Measurements from ENCODE around the gene PCBP3. TPM values are rescaled to one million over a fixed set of nuclear protein-coding genes. Genes with fewer than 3 reads are reported as not detected.
A peak's percentile ranks its signal among the peaks of the same experiment; 100 is the strongest.

The PCBP3 gene
- 1 to 10 TPM; 3.4 to 3.8 TPM for total RNA-seq
- polyA plus RNA-seq (2013, experiment 1 of 2), result 0.99 TPM
- 2.4 TPM for polyA plus RNA-seq (2013, experiment 2 of 2)
- 0.44 to 24.1 (median 5.0) reads per million in 172 experiments for total RNA-seq

GRCh38 chr21:45643021-45643980 lies at the start of gene PCBP3:
TSS of gene PCBP3 (plus strand) at chr21:45643725. CDS start at chr21:45850086, 206,361 bp downstream.
- H3K27ac ChIP-seq (ENCODE audit: low read depth in 1 of 2, low read length in 2 of 2), result no peak within 1 kb of the TSS
- H3K36me3 Mint-ChIP-seq (ENCODE audit: low read depth), result peaks cover 15% of the 10 kb centered on the region
- intact Hi-C loops (cut with DNase I, micrococcal nuclease), result loop anchor here (1.0 to 10.0 kb wide), 7 partner anchors 28 to 679 kb away; partner anchors contain the start of genes C21orf58 (in 1 of the 2), COL6A1 (in 1 of the 2) and PCNT (in 1 of the 2)
- CTCF ChIA-PET, result no interaction called here
- DNase-seq (peak; percentile 89 to 99 (median 96)), ATAC-seq (ENCODE audit: poor library complexity) (peak; percentile 78)
- POLR2A ChIA-PET, result no interaction called here
- H3K9me3 Mint-ChIP-seq, result peaks cover 6% of the 10 kb centered on the region
- TF ChIP-seq, protein P1, sequence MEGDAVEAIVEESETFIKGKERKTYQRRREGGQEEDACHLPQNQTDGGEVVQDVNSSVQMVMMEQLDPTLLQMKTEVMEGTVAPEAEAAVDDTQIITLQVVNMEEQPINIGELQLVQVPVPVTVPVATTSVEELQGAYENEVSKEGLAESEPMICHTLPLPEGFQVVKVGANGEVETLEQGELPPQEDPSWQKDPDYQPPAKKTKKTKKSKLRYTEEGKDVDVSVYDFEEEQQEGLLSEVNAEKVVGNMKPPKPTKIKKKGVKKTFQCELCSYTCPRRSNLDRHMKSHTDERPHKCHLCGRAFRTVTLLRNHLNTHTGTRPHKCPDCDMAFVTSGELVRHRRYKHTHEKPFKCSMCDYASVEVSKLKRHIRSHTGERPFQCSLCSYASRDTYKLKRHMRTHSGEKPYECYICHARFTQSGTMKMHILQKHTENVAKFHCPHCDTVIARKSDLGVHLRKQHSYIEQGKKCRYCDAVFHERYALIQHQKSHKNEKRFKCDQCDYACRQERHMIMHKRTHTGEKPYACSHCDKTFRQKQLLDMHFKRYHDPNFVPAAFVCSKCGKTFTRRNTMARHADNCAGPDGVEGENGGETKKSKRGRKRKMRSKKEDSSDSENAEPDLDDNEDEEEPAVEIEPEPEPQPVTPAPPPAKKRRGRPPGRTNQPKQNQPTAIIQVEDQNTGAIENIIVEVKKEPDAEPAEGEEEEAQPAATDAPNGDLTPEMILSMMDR (IDR thresholded peaks at IDR 0.05), result no peak
- no peaks in the 10 kb centered on the region for H3K9me3 ChIP-seq (ENCODE audit: control insufficient read depth in 1 of 2, insufficient read depth in 1 of 2, low read length in 2 of 2)
- H3K4me3 ChIP-seq (ENCODE audit: low read length), result peak within 1 kb of the TSS; percentile 24
- H3K27me3 ChIP-seq (ENCODE audit: control insufficient read depth in 1 of 2, insufficient read depth in 2 of 2, low read length in 2 of 2), result peaks cover 14 to 17% of the 10 kb centered on the region in 2 experiments
- H3K4me3 Mint-ChIP-seq, result peak within 1 kb of the TSS; percentile 77
- peaks cover 53% of the 10 kb centered on the region for H3K4me1 Mint-ChIP-seq (ENCODE audit: low read depth)
- H3K27me3 Mint-ChIP-seq, result peaks cover 25% of the 10 kb centered on the region
- H3K4me1 ChIP-seq (ENCODE audit: insufficient read depth, low read length), result peaks cover 41% of the 10 kb centered on the region
- H3K27ac Mint-ChIP-seq, result peak within 1 kb of the TSS; percentile 97
- H3K36me3 ChIP-seq (ENCODE audit: insufficient read depth, low read length), result no peaks in the 10 kb centered on the region

GRCh38 chr21:45594721-45595489 lies 48.6 kb upstream of the PCBP3 start:
- peak in 1 of 14 experiments; percentile 26 for DNase-seq

More at GRCh38 chr21:45594721-45595489, 48.6 kb upstream of the PCBP3 start:
- Mint-ChIP-seq H3K9me3 (no peaks in the 10 kb centered on the region), H3K27ac (peak overlapping the region; percentile 51), H3K36me3 (ENCODE audit: low read depth) (no peaks in the 10 kb centered on the region), H3K4me1 (ENCODE audit: low read depth) (peaks cover 19% of the 10 kb centered on the region), H3K27me3 (no peaks in the 10 kb centered on the region), H3K4me3 (no peak overlapping the region)
- intact Hi-C loops (cut with DNase I, micrococcal nuclease), result loop anchor here (5.0 to 10.0 kb wide), 3 partner anchors 118 to 1140 kb away; partner anchors contain the start of genes COL6A1 (in 1 of the 2) and LRRC3 (in 1 of the 2)
- H3K4me3 ChIP-seq (ENCODE audit: low read length), result no peak overlapping the region
- no peaks in the 10 kb centered on the region for H3K36me3 ChIP-seq (ENCODE audit: insufficient read depth, low read length)
- TF ChIP-seq, protein P1 (IDR thresholded peaks at IDR 0.05), result no peak
- H3K9me3 ChIP-seq (ENCODE audit: control insufficient read depth in 1 of 2, insufficient read depth in 1 of 2, low read length in 2 of 2), result no peaks in the 10 kb centered on the region
- H3K27me3 ChIP-seq (ENCODE audit: control insufficient read depth in 1 of 2, insufficient read depth in 2 of 2, low read length in 2 of 2), result no peaks in the 10 kb centered on the region
- H3K4me1 ChIP-seq (ENCODE audit: insufficient read depth, low read length), result peaks cover 41% of the 10 kb centered on the region
- H3K27ac ChIP-seq (ENCODE audit: low read depth in 1 of 2, low read length in 2 of 2), result no peak overlapping the region
- ChIA-PET CTCF (interaction anchor here (1.3 kb wide), 1 partner anchor 117 kb away, joined by 4 read pairs; no protein-coding TSS in a partner anchor), POLR2A (no interaction called here)
- no peak for ATAC-seq (ENCODE audit: poor library complexity)

Measured in CD4-positive, alpha-beta T cell (primary cell).